Measurements from ENCODE around the gene NOL9. TPM values are rescaled to one million over a fixed set of nuclear protein-coding genes. Genes with fewer than 3 reads are reported as not detected.

NOL9 gene
- total RNA-seq, 2 experiments from 2014 or later = 24.6 to 29.6 TPM

- intact Hi-C loops (cut with micrococcal nuclease) = loop anchor here (5.0 kb wide), 3 partner anchors 34 to 729 kb away; no protein-coding TSS in a partner anchor
- H3K4me1 Mint-ChIP-seq (ENCODE audit: low read depth) = peaks cover 24% of the 10 kb centered on the region
- no peaks in the 10 kb centered on the region for H3K9me3 Mint-ChIP-seq
- no peak overlapping the region for H3K4me3 Mint-ChIP-seq
- DNase-seq = no peak
- CTCF ChIA-PET = interaction anchor here (0.6 to 4.1 kb wide), 15 partner anchors 9 to 236 kb away, joined by 3 to 19 read pairs (median 4); partner anchors contain the start of genes NOL9 and TAS1R1
- H3K27ac Mint-ChIP-seq = no peak overlapping the region
- H3K36me3 Mint-ChIP-seq (ENCODE audit: low read depth) = no peaks in the 10 kb centered on the region
- peaks cover 15% of the 10 kb centered on the region for H3K27me3 Mint-ChIP-seq (ENCODE audit: low read depth)
These were observed 65.5 kb downstream of the NOL9 start for GRCh38 chr1:6488602-6489382.

- Mint-ChIP-seq H3K4me3 (no peak overlapping the region), H3K27ac (no peak overlapping the region)
These were observed 66.4 kb downstream of the NOL9 start for GRCh38 chr1:6487804-6488484.

GRCh38 chr1:6486433-6487011, 67.8 kb downstream of the NOL9 start:
- intact Hi-C loops (cut with micrococcal nuclease) = loop anchor here (1.0 to 5.0 kb wide), 4 partner anchors 36 to 731 kb away; no protein-coding TSS in a partner anchor
- H3K9me3 Mint-ChIP-seq = no peaks in the 10 kb centered on the region
- no peak overlapping the region for H3K27ac Mint-ChIP-seq
- no peak overlapping the region for H3K4me3 Mint-ChIP-seq
- CTCF ChIA-PET = interaction anchor here (0.5 to 4.1 kb wide), 20 partner anchors 10 to 234 kb away, joined by 3 to 17 read pairs (median 3); partner anchors contain the start of gene TNFRSF25
- peak; percentile 92 for DNase-seq
- H3K27me3 Mint-ChIP-seq (ENCODE audit: low read depth) = peaks cover 15% of the 10 kb centered on the region
- H3K4me1 Mint-ChIP-seq (ENCODE audit: low read depth) = peaks cover 15% of the 10 kb centered on the region
- no peaks in the 10 kb centered on the region for H3K36me3 Mint-ChIP-seq (ENCODE audit: low read depth)

More at GRCh38 chr1:6487804-6488484, 66.4 kb downstream of the NOL9 start:
- DNase-seq = no peak
- Mint-ChIP-seq H3K27me3 (ENCODE audit: low read depth) (peaks cover 15% of the 10 kb centered on the region), H3K36me3 (ENCODE audit: low read depth) (no peaks in the 10 kb centered on the region), H3K9me3 (no peaks in the 10 kb centered on the region), H3K4me1 (ENCODE audit: low read depth) (peaks cover 20% of the 10 kb centered on the region)
- CTCF ChIA-PET = interaction anchor here (0.6 to 4.1 kb wide), 9 partner anchors 8 to 235 kb away, joined by 3 to 19 read pairs (median 6); partner anchors contain the start of genes NOL9 and TAS1R1
- intact Hi-C loops (cut with micrococcal nuclease) = loop anchor here (5.0 kb wide), 3 partner anchors 34 to 729 kb away; no protein-coding TSS in a partner anchor

GRCh38 chr1:6485168-6486101, 68.9 kb downstream of the NOL9 start:
- intact Hi-C loops (cut with micrococcal nuclease) = loop anchor here (1.0 to 5.0 kb wide), 4 partner anchors 37 to 732 kb away; no protein-coding TSS in a partner anchor

GRCh38 chr1:6484826-6485167, 69.5 kb downstream of the NOL9 start:
- Mint-ChIP-seq H3K4me3 (no peak overlapping the region), H3K27me3 (ENCODE audit: low read depth) (peaks cover 15% of the 10 kb centered on the region), H3K9me3 (no peaks in the 10 kb centered on the region), H3K27ac (no peak overlapping the region), H3K36me3 (ENCODE audit: low read depth) (no peaks in the 10 kb centered on the region), H3K4me1 (ENCODE audit: low read depth) (peaks cover 10% of the 10 kb centered on the region)
- CTCF ChIA-PET = interaction anchor here (1.5 kb wide), 1 partner anchor 9 kb away, joined by 3 read pairs; no protein-coding TSS in a partner anchor
- DNase-seq = no peak
- intact Hi-C loops (cut with micrococcal nuclease) = loop anchor here (5.0 kb wide), 3 partner anchors 38 to 733 kb away; no protein-coding TSS in a partner anchor

More at GRCh38 chr1:6485168-6486101, 68.9 kb downstream of the NOL9 start:
- no peak overlapping the region for H3K27ac Mint-ChIP-seq
- H3K27me3 Mint-ChIP-seq (ENCODE audit: low read depth) = peaks cover 15% of the 10 kb centered on the region
- DNase-seq = no peak
- CTCF ChIA-PET = interaction anchor here (0.6 to 4.1 kb wide), 18 partner anchors 9 to 1609 kb away, joined by 3 to 17 read pairs (median 3); partner anchors contain the start of gene TNFRSF25
- no peak overlapping the region for H3K4me3 Mint-ChIP-seq
- no peaks in the 10 kb centered on the region for H3K36me3 Mint-ChIP-seq (ENCODE audit: low read depth)
- H3K4me1 Mint-ChIP-seq (ENCODE audit: low read depth) = peaks cover 10% of the 10 kb centered on the region
- H3K9me3 Mint-ChIP-seq = no peaks in the 10 kb centered on the region

GRCh38 chr1:6483761-6484117, 70.6 kb downstream of the NOL9 start:
- H3K4me3 Mint-ChIP-seq = no peak overlapping the region
- no peaks in the 10 kb centered on the region for H3K9me3 Mint-ChIP-seq
- CTCF ChIA-PET = interaction anchor here (0.8 to 1.5 kb wide), 2 partner anchors 8 to 42 kb away, joined by 3 read pairs; no protein-coding TSS in a partner anchor
- no peak for DNase-seq
- intact Hi-C loops (cut with micrococcal nuclease) = no loop called here
- H3K27me3 Mint-ChIP-seq (ENCODE audit: low read depth) = peaks cover 15% of the 10 kb centered on the region
- H3K36me3 Mint-ChIP-seq (ENCODE audit: low read depth) = no peaks in the 10 kb centered on the region
- H3K4me1 Mint-ChIP-seq (ENCODE audit: low read depth) = peaks cover 10% of the 10 kb centered on the region
- H3K27ac Mint-ChIP-seq = no peak overlapping the region

GRCh38 chr1:6483017-6483760, 71.1 kb downstream of the NOL9 start:
- DNase-seq = no peak
- H3K4me3 Mint-ChIP-seq = no peak overlapping the region
- no peaks in the 10 kb centered on the region for H3K9me3 Mint-ChIP-seq
- H3K27ac Mint-ChIP-seq = no peak overlapping the region
- intact Hi-C loops (cut with micrococcal nuclease) = no loop called here
- H3K4me1 Mint-ChIP-seq (ENCODE audit: low read depth) = peaks cover 10% of the 10 kb centered on the region
- H3K36me3 Mint-ChIP-seq (ENCODE audit: low read depth) = no peaks in the 10 kb centered on the region
- CTCF ChIA-PET = interaction anchor here (0.8 to 1.5 kb wide), 2 partner anchors 7 to 42 kb away, joined by 3 read pairs; no protein-coding TSS in a partner anchor
- peaks cover 15% of the 10 kb centered on the region for H3K27me3 Mint-ChIP-seq (ENCODE audit: low read depth)

GRCh38 chr1:6481820-6482219, 72.5 kb downstream of the NOL9 start:
- no peak overlapping the region for H3K27ac Mint-ChIP-seq

GRCh38 chr1:6477039-6477820, 77.1 kb downstream of the NOL9 start:
- intact Hi-C loops (cut with micrococcal nuclease) = loop anchor here (5.0 kb wide), 1 partner anchor 230 kb away; no protein-coding TSS in a partner anchor
- H3K27ac Mint-ChIP-seq = no peak overlapping the region
- no peak overlapping the region for H3K4me3 Mint-ChIP-seq
- CTCF ChIA-PET = interaction anchor here (0.7 to 1.8 kb wide), 10 partner anchors 8 to 139 kb away, joined by 3 to 7 read pairs (median 3); partner anchors contain the start of gene TNFRSF25
- no peaks in the 10 kb centered on the region for H3K27me3 Mint-ChIP-seq (ENCODE audit: low read depth)
- no peaks in the 10 kb centered on the region for H3K9me3 Mint-ChIP-seq
- no peak for DNase-seq
- H3K36me3 Mint-ChIP-seq (ENCODE audit: low read depth) = no peaks in the 10 kb centered on the region
- peaks cover 3% of the 10 kb centered on the region for H3K4me1 Mint-ChIP-seq (ENCODE audit: low read depth)

More at GRCh38 chr1:6481820-6482219, 72.5 kb downstream of the NOL9 start:
- Mint-ChIP-seq H3K27me3 (ENCODE audit: low read depth) (peaks cover 15% of the 10 kb centered on the region), H3K4me1 (ENCODE audit: low read depth) (peaks cover 10% of the 10 kb centered on the region), H3K9me3 (no peaks in the 10 kb centered on the region), H3K4me3 (no peak overlapping the region), H3K36me3 (ENCODE audit: low read depth) (no peaks in the 10 kb centered on the region)
- intact Hi-C loops (cut with micrococcal nuclease) = no loop called here
- CTCF ChIA-PET = interaction anchor here (0.6 kb wide), 1 partner anchor 18 kb away, joined by 3 read pairs; no protein-coding TSS in a partner anchor
- no peak for DNase-seq

- no peak for DNase-seq
- CTCF ChIA-PET = interaction anchor here (1.0 to 1.8 kb wide), 9 partner anchors 9 to 140 kb away, joined by 3 to 7 read pairs (median 3); no protein-coding TSS in a partner anchor
- intact Hi-C loops (cut with micrococcal nuclease) = loop anchor here (5.0 kb wide), 1 partner anchor 229 kb away; no protein-coding TSS in a partner anchor
- Mint-ChIP-seq H3K36me3 (ENCODE audit: low read depth) (no peaks in the 10 kb centered on the region), H3K27ac (no peak overlapping the region), H3K4me3 (no peak overlapping the region), H3K9me3 (no peaks in the 10 kb centered on the region), H3K4me1 (ENCODE audit: low read depth) (peaks cover 3% of the 10 kb centered on the region), H3K27me3 (ENCODE audit: low read depth) (no peaks in the 10 kb centered on the region)
These were observed 77.8 kb downstream of the NOL9 start for GRCh38 chr1:6476483-6476882.
